NOMO-1 treated with dmso at 0.1 percent for 144 hours (cell line): ENCODE measurements around the gene GDF11.

Source experiments
- DNase-seq: peaks from one replicate; lab custom pipeline; 2025; ENCODE audit not compliant: unreplicated experiment; lab: John Stamatoyannopoulos, UW

Gene GDF11

GRCh38 chr12:55706568-55707218 lies 36.2 kb upstream of the GDF11 start:
- no peak for DNase-seq

GRCh38 chr12:55707219-55707671 lies 35.7 kb upstream of the GDF11 start:
- peak; percentile 44 for DNase-seq

- DNase-seq, result no peak
Observed at GRCh38 chr12:55707841-55708694, 34.9 kb upstream of the GDF11 start, which contains the start of gene ITGA7. Gene ITGA7, minus strand, starts transcription at chr12:55707904. Its CDS starts 222 bp downstream, at chr12:55707682.

GRCh38 chr12:55708695-55709233 lies 34.2 kb upstream of the GDF11 start:
- DNase-seq, result no peak

- no peak for DNase-seq
Observed at GRCh38 chr12:55711786-55712553, 31.0 kb upstream of the GDF11 start.

GRCh38 chr12:55712700-55713415 lies 30.1 kb upstream of the GDF11 start:
- no peak for DNase-seq

- DNase-seq, result no peak
Observed at GRCh38 chr12:55713721-55714120, 29.2 kb upstream of the GDF11 start.

GRCh38 chr12:55715169-55715764 lies 27.7 kb upstream of the GDF11 start:
- DNase-seq, result no peak

GRCh38 chr12:55715833-55716581 lies 26.9 kb upstream of the GDF11 start, which contains the start of gene BLOC1S1:
Gene BLOC1S1, plus strand, starts transcription at chr12:55716046. Its CDS starts 6 bp downstream, at chr12:55716052.
- peak; percentile 87 for DNase-seq

- DNase-seq, result peak; percentile 70
Observed at GRCh38 chr12:55716582-55716957, 26.4 kb upstream of the GDF11 start.

- DNase-seq, result no peak
Observed at GRCh38 chr12:55717011-55718007, 25.6 kb upstream of the GDF11 start.

GRCh38 chr12:55718015-55718414 lies 24.9 kb upstream of the GDF11 start:
- no peak for DNase-seq

- no peak for DNase-seq
Observed at GRCh38 chr12:55718624-55719275, 24.2 kb upstream of the GDF11 start.

GRCh38 chr12:55719371-55719770 lies 23.6 kb upstream of the GDF11 start:
- no peak for DNase-seq

GRCh38 chr12:55720071-55720564 lies 22.8 kb upstream of the GDF11 start, which contains the start of gene RDH5:
Gene RDH5, plus strand, starts transcription at chr12:55720393. Its CDS starts 792 bp downstream, at chr12:55721185.
- DNase-seq, result no peak

- peak; percentile 72 for DNase-seq
Observed at GRCh38 chr12:55720894-55721444, 22.0 kb upstream of the GDF11 start.

GRCh38 chr12:55721601-55722213 lies 21.2 kb upstream of the GDF11 start:
- DNase-seq, result no peak
